ENCODE results near the gene PKNOX2.
"Not testable (repeated sequence)": the region's sequence is repeated elsewhere in the genome, so short reads cannot be mapped to it uniquely, and the experiment has no call there.

The PKNOX2 gene

DNA sequence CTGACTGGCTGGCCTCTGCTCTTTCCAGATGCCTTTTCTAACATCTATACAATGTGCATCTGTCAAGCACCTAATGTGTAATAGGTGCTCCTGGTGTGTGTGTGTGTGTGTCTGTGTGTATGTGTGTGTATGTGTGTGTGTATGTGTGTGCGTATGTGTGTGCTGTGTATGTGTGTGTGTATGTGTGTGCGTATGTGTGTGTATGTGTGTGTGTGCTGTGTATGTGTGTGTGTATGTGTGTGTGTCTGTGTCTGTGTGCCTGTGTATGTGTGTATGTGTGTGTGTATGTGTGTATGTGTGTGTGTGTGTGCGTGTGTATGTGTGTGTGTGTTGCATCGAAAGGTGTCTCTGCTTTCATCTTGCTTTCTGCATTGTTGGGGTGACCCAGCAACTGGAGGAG lies 57.9 kb downstream of the PKNOX2 start:
- DNase-seq, result no peak
- Mint-ChIP-seq H3K27me3 (ENCODE audit: low read depth, poor library complexity) (peaks cover 2% of the 10 kb centered on the region), H3K36me3 (ENCODE audit: low read depth) (peaks cover 5% of the 10 kb centered on the region), H3K4me3 (peak overlapping the region; percentile 27), H3K4me1 (peaks cover 77% of the 10 kb centered on the region), H3K27ac (peak overlapping the region; percentile 40), H3K9me3 (no peaks in the 10 kb centered on the region)
- TF ChIP-seq, protein P1, sequence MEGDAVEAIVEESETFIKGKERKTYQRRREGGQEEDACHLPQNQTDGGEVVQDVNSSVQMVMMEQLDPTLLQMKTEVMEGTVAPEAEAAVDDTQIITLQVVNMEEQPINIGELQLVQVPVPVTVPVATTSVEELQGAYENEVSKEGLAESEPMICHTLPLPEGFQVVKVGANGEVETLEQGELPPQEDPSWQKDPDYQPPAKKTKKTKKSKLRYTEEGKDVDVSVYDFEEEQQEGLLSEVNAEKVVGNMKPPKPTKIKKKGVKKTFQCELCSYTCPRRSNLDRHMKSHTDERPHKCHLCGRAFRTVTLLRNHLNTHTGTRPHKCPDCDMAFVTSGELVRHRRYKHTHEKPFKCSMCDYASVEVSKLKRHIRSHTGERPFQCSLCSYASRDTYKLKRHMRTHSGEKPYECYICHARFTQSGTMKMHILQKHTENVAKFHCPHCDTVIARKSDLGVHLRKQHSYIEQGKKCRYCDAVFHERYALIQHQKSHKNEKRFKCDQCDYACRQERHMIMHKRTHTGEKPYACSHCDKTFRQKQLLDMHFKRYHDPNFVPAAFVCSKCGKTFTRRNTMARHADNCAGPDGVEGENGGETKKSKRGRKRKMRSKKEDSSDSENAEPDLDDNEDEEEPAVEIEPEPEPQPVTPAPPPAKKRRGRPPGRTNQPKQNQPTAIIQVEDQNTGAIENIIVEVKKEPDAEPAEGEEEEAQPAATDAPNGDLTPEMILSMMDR (IDR thresholded peaks at IDR 0.05), result no peak

DNA sequence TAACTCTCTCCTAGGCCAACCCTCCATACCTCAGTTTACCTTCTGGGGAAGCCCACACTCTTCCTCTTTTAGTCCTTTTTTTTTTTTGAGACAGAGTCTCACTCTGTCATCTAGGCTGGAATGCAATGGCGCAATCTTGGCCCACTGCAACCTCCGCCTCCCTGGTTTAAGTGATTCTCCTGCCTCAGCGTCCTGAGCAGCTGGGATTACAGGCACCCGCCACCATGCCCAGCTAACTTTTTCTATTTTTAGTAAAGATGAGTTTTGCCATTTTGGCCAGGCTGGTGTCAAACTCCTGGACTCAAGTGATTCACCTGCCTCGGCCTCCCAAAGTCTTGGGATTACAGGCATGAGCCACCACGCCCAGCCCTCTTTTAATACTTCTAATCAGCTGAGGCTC lies 58.6 kb downstream of the PKNOX2 start:
- H3K4me3 Mint-ChIP-seq; H3K36me3 Mint-ChIP-seq (ENCODE audit: low read depth); DNase-seq; H3K9me3 Mint-ChIP-seq; H3K27ac Mint-ChIP-seq; H3K27me3 Mint-ChIP-seq (ENCODE audit: low read depth, poor library complexity): not testable (repeated sequence)
- peaks cover 84% of the 10 kb centered on the region for H3K4me1 Mint-ChIP-seq

DNA sequence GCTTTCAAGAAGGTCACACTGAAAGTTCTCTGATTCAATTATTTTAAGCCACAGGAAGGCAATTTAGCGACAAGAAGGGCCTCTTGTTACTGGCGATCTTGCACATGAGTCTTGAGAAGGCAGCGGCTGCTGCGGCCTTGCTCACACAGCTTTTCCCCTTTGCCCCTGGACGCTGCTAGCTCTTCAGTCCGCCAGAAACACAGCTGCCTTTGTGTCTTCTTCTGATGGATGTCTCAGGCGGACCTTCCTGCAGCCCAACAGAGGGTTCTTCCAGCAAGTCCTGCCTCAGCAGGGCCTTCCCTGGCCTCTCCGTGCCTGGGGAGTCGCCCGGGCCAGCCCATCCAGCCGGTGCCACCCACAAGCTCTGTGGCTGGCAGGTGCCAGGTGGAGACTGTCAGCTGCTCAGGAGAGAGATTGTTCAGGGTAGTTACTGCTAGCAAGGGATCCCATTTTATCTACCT lies 59.4 kb downstream of the PKNOX2 start:
- Mint-ChIP-seq H3K9me3 (no peaks in the 10 kb centered on the region), H3K36me3 (ENCODE audit: low read depth) (peaks cover 9% of the 10 kb centered on the region), H3K4me1 (peaks cover 92% of the 10 kb centered on the region), H3K27me3 (ENCODE audit: low read depth, poor library complexity) (peaks cover 2% of the 10 kb centered on the region), H3K4me3 (no peak overlapping the region), H3K27ac (peak overlapping the region; percentile 55)
- TF ChIP-seq, protein P1 (IDR thresholded peaks at IDR 0.05), result no peak
- DNase-seq, result no peak

DNA sequence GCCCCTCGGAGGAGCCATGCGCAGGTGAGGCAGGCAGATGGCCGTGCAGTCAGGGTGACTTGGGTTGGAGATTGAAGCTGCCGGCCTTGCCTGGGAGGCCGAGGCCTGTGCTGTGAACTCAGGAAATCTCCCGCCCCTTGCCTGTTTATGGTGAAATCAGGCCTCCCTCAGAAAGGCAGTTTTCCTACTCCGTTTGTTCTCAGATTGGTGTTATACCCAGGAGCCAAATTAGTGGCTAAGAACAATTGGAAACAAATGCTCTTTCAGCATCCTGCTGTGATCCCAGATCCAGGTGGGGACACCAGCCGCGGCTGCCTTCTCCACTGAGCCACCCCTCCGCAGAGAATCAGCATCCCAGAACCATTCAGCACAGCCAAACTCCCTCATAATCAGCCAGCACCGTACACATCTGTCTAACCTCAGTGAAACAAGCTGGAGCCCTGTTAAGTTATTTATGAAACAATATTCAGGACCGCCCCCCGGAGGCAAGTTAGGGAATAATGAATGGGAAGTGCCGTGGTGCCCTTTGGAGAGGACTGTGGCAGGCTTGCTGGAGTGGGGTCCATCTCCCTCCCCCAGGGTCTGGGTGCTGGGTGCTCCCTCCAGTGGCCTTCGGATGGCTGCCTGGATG lies 60.0 kb downstream of the PKNOX2 start:
- no peak overlapping the region for H3K27ac Mint-ChIP-seq
- no peak overlapping the region for H3K4me3 Mint-ChIP-seq
- H3K36me3 Mint-ChIP-seq (ENCODE audit: low read depth), result peaks cover 9% of the 10 kb centered on the region
- no peak for DNase-seq
- peaks cover 93% of the 10 kb centered on the region for H3K4me1 Mint-ChIP-seq
- no peaks in the 10 kb centered on the region for H3K9me3 Mint-ChIP-seq
- peaks cover 2% of the 10 kb centered on the region for H3K27me3 Mint-ChIP-seq (ENCODE audit: low read depth, poor library complexity)
- TF ChIP-seq, protein P1 (IDR thresholded peaks at IDR 0.05), result peak; percentile 17

DNA sequence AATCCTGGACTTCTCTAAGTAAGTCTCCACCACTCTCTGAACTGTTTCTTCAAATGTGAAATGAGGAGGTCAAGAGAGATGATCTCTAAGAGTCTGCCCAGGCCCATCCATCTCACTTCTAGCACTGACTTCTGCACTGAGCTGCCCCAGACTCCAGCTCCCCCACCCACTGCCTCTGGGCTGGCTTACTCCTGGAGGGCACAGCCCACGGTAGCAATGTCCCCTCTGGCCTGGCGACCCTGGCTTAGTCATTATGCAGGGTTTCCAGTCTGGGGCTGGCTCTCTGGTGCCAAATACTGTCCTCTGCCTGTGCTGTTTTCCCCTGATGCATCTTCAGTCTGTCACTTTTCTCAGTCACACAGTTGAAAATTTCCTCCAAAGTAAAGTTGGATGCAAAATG lies 60.9 kb downstream of the PKNOX2 start:
- Mint-ChIP-seq H3K4me3 (no peak overlapping the region), H3K36me3 (ENCODE audit: low read depth) (peaks cover 9% of the 10 kb centered on the region), H3K9me3 (no peaks in the 10 kb centered on the region), H3K27ac (no peak overlapping the region), H3K4me1 (peaks cover 86% of the 10 kb centered on the region), H3K27me3 (ENCODE audit: low read depth, poor library complexity) (peaks cover 2% of the 10 kb centered on the region)
- no peak for DNase-seq
- TF ChIP-seq, protein P1 (IDR thresholded peaks at IDR 0.05), result no peak

DNA sequence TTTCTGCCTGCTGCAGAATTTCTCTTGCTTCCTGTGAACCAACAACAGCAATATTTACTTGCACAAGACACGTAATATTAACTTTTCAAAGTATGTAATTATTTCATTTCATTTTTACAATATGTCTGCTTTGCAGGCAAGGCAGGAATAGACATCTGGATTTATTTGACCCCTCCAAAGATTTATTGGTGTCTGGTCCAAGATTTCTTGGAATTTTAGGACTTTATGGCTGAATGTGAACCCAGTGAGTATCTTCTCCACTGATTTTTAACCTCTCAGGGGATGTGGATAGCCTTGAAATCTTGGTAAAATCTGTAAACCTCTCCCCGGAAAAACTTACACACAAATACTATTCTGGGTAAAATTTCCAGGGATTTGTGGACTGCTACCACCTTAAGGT lies 61.5 kb downstream of the PKNOX2 start:
- TF ChIP-seq, protein P1 (IDR thresholded peaks at IDR 0.05), result no peak
- Mint-ChIP-seq H3K36me3 (ENCODE audit: low read depth) (peaks cover 9% of the 10 kb centered on the region), H3K4me1 (peaks cover 79% of the 10 kb centered on the region), H3K27me3 (ENCODE audit: low read depth, poor library complexity) (peaks cover 2% of the 10 kb centered on the region), H3K9me3 (no peaks in the 10 kb centered on the region), H3K4me3 (no peak overlapping the region), H3K27ac (no peak overlapping the region)
- no peak for DNase-seq
